GM20000 (cell line): Measurements from ENCODE around the gene CDH18.

ENCODE experiments used
- DNase-seq: peaks from one replicate; pipeline ENCODE4 v3.0.0; 2012; ENCODE audit warnings: low spot score
- CTCF ChIP-seq: IDR thresholded peaks from 2 replicates; pipeline ENCODE4 v1.5.1; 2012; ENCODE audit warnings: mild to moderate bottlenecking, control low read depth; ENCODE audit errors: extremely low read depth, missing control alignments

The CDH18 gene

GRCh38 chr5:19987612-19988361 is at the start of gene CDH18:
Gene CDH18, minus strand, starts transcription at chr5:19988200. Its CDS starts 149,214 bp downstream, at chr5:19838986.
- DNase-seq, result no peak
- TF ChIP-seq CTCF, result no peak

GRCh38 chr5:20034717-20035116 is 46.7 kb upstream of the CDH18 start:
- no peak for TF ChIP-seq CTCF
- DNase-seq, result no peak

- no peak for DNase-seq
- TF ChIP-seq CTCF, result no peak
Observed at GRCh38 chr5:20033881-20034280, 45.9 kb upstream of the CDH18 start.

GRCh38 chr5:20032896-20033295 is 44.9 kb upstream of the CDH18 start:
- no peak for DNase-seq
- TF ChIP-seq CTCF, result no peak

GRCh38 chr5:20030125-20030524 is 42.1 kb upstream of the CDH18 start:
- no peak for DNase-seq
- no peak for TF ChIP-seq CTCF

GRCh38 chr5:20029266-20029665 is 41.3 kb upstream of the CDH18 start:
- TF ChIP-seq CTCF, result no peak
- no peak for DNase-seq

- DNase-seq, result no peak
- no peak for TF ChIP-seq CTCF
Observed at GRCh38 chr5:20028506-20028905, 40.5 kb upstream of the CDH18 start.
